ENCODE data around the gene CD58.
"Not testable (repeated sequence)": the region's sequence is repeated elsewhere in the genome, so short reads cannot be mapped to it uniquely, and the experiment has no call there.

Gene CD58

GRCh38 chr1:116569776-116570357, 959 bp downstream of the CD58 start:
- DNase-seq: no peak

- DNase-seq: no peak
Observed at GRCh38 chr1:116569381-116569670, 1.5 kb downstream of the CD58 start.

GRCh38 chr1:116568662-116569380, 2.0 kb downstream of the CD58 start:
- DNase-seq: no peak

GRCh38 chr1:116567790-116568661, 2.8 kb downstream of the CD58 start:
- no peak for DNase-seq

- no peak for DNase-seq
Observed at GRCh38 chr1:116565222-116565621, 5.6 kb downstream of the CD58 start.

DNA sequence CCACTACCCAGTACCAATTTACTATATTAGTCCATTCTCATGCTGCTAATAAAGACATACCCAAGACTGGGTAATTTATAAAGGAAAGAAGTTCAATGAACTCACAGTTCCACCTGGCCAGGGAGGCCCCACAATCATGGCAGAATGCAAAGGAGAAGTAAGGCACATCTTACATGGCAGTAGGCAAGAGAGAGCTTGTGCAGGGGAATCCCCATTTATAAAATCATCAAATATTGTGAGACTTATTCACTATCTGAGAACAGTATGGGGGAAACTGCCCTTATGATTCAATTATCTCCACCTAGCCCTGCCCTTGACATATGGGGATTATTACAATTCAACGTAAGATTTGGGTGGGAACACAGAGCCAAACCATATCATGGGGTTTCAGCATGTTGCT, 6.4 kb downstream of the CD58 start:
- DNase-seq: no peak

GRCh38 chr1:116562465-116562864, 8.4 kb downstream of the CD58 start:
- not testable (repeated sequence) for DNase-seq

GRCh38 chr1:116561563-116561962, 9.3 kb downstream of the CD58 start:
- no peak for DNase-seq

DNA sequence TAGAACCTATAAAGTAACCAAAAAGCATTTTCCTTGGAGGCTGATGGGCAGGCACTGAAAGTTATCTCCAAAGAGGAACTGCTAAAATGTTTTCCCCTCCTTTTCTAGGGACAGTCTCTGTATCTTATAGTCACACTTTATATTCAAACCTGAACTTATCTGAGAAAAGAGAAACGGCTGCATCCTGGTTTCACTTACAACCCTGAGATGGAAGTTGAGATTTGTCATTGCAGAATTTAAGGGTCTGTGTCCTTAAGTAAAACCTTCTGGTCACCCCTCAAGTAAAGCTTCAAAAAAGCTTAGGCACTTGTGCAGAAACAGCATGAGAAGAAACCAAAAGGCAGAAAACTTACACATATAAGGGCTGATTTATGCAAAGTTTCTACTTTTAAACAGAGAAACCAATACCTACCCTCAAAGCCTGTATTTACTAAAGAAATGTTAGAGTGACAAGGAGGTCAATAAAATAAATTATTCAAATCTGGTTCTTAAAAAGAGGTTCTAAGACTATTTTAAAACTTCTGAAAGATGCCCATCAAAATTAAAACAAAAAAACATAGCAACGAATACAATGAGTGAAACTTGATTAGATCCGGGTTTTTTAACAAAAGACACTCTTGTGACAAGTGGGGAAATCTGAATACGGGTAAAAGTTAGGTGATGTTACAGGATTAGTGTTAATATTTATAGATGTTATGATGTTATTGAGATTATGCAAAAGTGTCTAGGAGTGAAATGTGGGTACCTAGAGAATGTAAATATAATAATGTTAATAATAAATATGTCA, 9.9 kb downstream of the CD58 start:
- no peak for DNase-seq

DNA sequence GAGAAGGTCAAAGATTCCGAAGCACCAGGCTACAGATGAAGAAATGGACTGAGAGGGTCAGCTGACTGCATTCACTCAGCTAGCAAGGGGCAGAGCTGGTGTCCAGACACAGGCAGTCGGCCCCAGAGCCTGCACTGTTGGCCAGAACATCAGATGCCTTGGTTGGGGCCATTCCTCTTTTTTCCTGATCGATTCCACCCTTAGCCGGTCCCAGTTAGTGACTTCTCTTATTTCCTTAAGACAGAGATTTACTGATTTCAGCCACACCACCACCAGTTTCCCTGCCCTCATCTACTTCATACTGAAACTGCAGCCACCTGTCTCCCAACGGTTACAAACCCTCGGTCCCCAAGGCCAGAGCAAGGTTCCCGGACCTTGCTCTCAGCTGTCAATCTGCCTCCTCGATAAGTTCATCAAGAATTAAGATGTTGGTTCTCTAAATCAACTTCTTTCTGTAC, 11.5 kb downstream of the CD58 start:
- DNase-seq: no peak

DNA sequence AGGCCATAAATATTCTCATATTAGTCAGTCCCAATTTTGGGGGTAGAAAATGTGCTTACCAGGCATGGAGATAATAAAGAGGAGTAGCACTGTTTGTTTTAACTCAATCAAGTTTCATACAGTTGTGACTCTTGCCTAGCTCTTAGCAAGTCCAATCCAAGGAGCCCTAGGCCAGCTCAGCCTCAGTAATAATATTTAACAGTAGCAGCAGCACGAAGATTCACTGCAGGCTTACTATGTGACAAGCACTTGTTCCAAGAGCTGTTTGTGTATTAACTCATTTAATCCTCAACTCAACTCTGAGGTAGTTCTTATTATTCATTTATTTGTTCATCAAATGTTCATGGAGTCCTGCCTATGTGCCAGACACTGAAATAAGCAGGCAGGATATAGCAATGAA, 12.3 kb downstream of the CD58 start:
- no peak for DNase-seq

- DNase-seq: no peak
Observed at GRCh38 chr1:116558140-116558549, 12.7 kb downstream of the CD58 start.

DNA sequence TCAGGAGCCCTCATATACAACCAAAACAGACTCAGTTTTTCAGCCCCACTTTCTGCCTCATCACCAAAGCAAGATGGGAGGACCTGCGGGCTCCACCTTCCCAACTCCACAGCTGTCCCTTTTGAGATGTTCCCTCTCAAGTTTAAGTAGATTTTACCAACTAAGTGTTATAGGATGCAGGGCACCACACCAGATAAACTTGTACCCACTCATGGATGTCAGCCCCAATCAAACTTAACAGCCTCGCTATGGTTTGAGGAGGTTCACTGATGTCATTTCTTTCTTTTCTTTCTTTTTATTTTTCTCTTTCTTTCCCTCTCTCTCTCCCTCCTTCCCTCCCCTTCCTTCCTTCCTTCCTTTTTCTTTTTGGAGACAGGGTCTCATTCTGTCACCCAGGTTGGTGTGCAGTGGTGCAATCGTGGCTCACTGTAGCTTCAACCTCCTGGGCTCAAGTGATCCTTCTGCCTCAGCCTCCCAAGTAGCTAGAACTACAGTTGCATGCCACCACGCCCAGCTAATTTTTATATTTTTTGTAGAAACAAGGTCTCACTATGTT, 13.4 kb downstream of the CD58 start:
- DNase-seq: no peak

GRCh38 chr1:116556289-116557006, 14.4 kb downstream of the CD58 start:
- DNase-seq: no peak

DNA sequence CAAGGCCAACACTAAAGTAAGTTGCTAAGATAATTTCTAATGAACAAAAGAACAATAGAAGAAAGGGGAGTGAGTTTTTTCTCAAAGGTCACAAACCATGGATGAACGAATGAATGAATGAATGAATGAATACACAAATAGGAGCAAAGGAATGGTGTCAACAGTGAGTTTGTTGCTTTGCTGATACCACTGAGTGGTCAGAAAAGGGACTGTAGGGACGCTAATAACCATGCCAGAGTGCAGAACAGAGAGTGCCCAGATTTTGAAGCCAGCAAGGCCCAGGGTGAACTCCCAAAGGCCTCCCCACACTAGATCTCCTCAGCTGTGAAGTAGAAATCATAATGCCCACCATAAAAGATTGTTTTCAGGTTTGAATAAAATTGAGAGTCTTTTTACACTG, 15.9 kb downstream of the CD58 start:
- no peak for DNase-seq

DNA sequence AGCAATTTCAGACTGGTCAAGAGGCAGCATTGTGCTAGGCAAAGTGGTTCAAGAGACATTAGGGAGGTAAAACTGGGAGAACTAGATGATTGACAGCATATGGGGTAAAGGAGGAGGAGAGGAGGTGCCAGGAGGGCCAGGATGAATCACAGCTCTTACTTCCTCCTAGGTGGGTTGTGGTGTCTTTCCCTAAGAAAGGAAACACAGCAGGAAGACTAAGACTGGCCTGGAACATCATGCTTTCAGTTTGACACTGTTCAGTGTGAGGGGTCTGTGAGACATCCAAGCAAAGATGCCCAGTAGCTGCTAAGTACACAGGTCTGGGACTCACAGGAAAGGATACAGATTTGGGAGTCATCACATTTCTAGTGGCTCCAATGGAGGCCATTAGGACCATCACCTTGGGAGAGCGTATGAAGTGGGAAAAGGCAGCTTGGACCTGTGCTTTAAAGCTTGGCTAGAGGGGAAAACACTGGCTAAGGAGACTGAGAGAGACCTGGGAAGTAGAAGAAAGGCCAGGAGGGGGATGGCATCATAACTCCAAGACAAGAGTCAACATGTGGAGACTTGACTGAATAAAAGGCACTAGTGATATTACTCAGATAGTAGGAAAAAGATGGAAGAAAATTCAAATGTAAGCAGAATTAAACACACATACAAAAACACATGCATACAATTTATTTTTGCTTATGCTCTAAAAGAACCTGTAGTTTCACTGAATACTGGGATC, 17.3 kb downstream of the CD58 start:
- no peak for DNase-seq

- no peak for DNase-seq
Observed at GRCh38 chr1:116546354-116546977, 24.4 kb downstream of the CD58 start.

DNA sequence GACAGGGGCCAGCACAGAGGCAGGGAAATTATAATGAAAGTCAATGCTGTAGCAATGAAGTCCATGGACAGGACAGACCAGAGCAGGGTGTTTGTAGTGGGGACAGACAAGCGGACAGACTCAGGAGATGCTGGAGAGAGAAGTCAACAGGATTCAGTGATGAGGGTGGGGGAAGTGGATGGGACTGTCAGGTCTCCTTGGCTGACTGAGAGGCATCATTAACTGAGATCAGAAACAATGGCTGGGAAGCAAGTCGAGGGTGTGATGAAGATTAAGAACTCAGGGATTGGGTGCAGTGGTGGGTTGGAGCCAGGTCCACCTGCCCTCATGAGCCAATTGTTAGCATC, 25.5 kb downstream of the CD58 start:
- no peak for DNase-seq

DNA sequence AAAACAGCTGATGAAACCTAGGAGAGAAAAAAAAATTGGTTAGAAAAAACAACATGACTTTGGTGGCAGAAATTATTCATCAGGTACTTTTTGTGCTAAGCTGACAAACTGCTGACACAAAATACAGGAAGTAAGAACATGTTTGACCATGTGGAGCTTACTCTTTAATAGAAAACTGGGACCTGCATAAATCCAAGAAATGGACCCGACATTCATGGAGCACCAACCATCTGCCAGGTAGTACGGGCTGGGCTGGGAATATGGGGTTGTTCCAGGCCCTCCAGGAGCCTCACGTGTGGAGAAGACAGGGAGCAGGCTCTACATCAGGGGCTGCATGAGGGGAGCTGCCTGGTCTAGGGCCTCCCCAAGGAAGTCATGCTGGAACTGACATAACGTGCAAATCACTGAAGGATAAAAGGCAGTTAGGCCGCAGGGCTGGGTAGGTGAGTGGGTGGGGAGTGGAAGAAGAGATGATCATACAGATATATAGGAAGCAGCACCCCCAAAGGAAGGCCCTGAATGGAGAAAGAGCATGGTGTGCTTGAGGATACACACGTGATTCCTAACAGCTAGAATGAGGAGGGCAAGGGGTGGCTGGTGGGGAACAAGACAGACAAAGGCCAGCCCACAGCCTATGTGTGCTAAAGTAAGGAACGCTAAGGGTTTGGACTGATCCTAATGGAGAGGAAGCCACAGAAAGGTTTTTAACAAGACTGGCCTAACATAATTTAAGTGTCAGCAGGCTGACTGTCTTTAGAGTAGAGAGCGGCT, 26.1 kb downstream of the CD58 start:
- no peak for DNase-seq

GRCh38 chr1:116540088-116540487, 30.7 kb downstream of the CD58 start:
- no peak for DNase-seq

All from NCI-H2107 (cell line).